DND-41 (cell line): ENCODE measurements around the gene ZRANB3.

Experiments used
- ATAC-seq: fragments of 200-7000 bp; cut with Tn5 transposase; 3 replicates; pipeline ENCODE4 v1.9.1; 2021; ENCODE audit warnings: low read depth; ENCODE audit not compliant: insufficient read depth
- DNase-seq: peaks from one replicate; pipeline ENCODE4 v3.0.0-alpha.2; 2020
- H2AFZ ChIP-seq: 2 replicates; pipeline ENCODE4 v1.6.0; 2012; ENCODE audit warnings: low read depth, low read length
- H3K27ac ChIP-seq: 2 replicates; pipeline ENCODE4 v1.5.1; 2012; ENCODE audit warnings: low read length, inconsistent platforms
- H3K27me3 ChIP-seq: fragments of 200-600 bp; sonication (generic); 2 replicates; pipeline ENCODE4 v1.6.0; 2012; ENCODE audit warnings: low read length, mild to moderate bottlenecking, inconsistent platforms; ENCODE audit not compliant: insufficient read depth, poor library complexity
- H3K36me3 ChIP-seq: 2 replicates; pipeline ENCODE4 v1.5.1; 2012; ENCODE audit warnings: low read length, inconsistent platforms; ENCODE audit not compliant: insufficient read depth
- H3K4me1 ChIP-seq: 2 replicates; pipeline ENCODE4 v1.5.1; 2012; ENCODE audit warnings: mild to moderate bottlenecking, low read length; ENCODE audit not compliant: insufficient read depth
- H3K4me2 ChIP-seq: 2 replicates; pipeline ENCODE4 v1.6.0; 2012; ENCODE audit warnings: mild to moderate bottlenecking, moderate library complexity, low read length, inconsistent platforms; ENCODE audit not compliant: insufficient read depth
- H3K4me3 ChIP-seq, 2 experiments: fragments of 200-600 bp in 1 of 2; shearing (Covaris generic) in 1 of 2; 2 replicates each; pipeline ENCODE4 v1.5.1; 2012 to 2016; ENCODE audit warnings: inconsistent platforms in 2 of 2, low read length in 2 of 2, mild to moderate bottlenecking in 2 of 2, low read depth in 1 of 2, moderate library complexity in 1 of 2
- H3K79me2 ChIP-seq: 2 replicates; pipeline ENCODE4 v1.6.0; 2012; ENCODE audit warnings: low read length, inconsistent platforms; ENCODE audit not compliant: insufficient read depth
- H3K9ac ChIP-seq: 2 replicates; pipeline ENCODE4 v1.6.0; 2012; ENCODE audit warnings: low read depth, mild to moderate bottlenecking, inconsistent platforms, low read length, moderate library complexity
- H3K9me3 ChIP-seq: 2 replicates; pipeline ENCODE4 v1.5.1; 2012; ENCODE audit warnings: low read length, moderate library complexity, mild to moderate bottlenecking, inconsistent platforms; ENCODE audit not compliant: insufficient read depth, severe bottlenecking
- H4K20me1 ChIP-seq: 2 replicates; pipeline ENCODE4 v1.6.0; 2012; ENCODE audit warnings: low read length; ENCODE audit not compliant: insufficient read depth
- CTCF ChIP-seq: IDR thresholded peaks from 2 replicates; pipeline ENCODE4 v1.5.1; 2012; ENCODE audit warnings: borderline replicate concordance, low read length, moderate library complexity, mild to moderate bottlenecking; ENCODE audit not compliant: poor library complexity, severe bottlenecking; ENCODE audit errors: extremely low read depth
- EZH2 ChIP-seq: IDR thresholded peaks from 3 replicates; pipeline ENCODE4 v1.6.1; 2012; ENCODE audit warnings: borderline replicate concordance, low read depth, mild to moderate bottlenecking, moderate library complexity, low read length, inconsistent platforms; ENCODE audit not compliant: severe bottlenecking

Gene ZRANB3

GRCh38 chr2:135212757-135213156 lies 318.3 kb downstream of the ZRANB3 start:
- Histone ChIP-seq H3K9ac (no peak overlapping the region), H3K4me1 (no peaks in the 10 kb centered on the region), H3K4me3 (no peak overlapping the region), H3K27ac (no peak overlapping the region), H3K27me3 (no peaks in the 10 kb centered on the region), H2AFZ (no peak overlapping the region), H3K4me2 (no peak overlapping the region), H3K9me3 (no peaks in the 10 kb centered on the region), H3K79me2 (no peaks in the 10 kb centered on the region), H4K20me1 (no peaks in the 10 kb centered on the region), H3K36me3 (peaks cover 6% of the 10 kb centered on the region; the same call in 1 of the 2 replicates)
- DNase-seq (no peak), ATAC-seq (no peak)
- TF ChIP-seq EZH2 (no peak), CTCF (no peak)

GRCh38 chr2:135208016-135208415 lies 323.0 kb downstream of the ZRANB3 start:
- Histone ChIP-seq H4K20me1 (no peaks in the 10 kb centered on the region), H3K27ac (no peak overlapping the region), H3K36me3 (0 out of 2 replicates have a peak, but pooled peaks cover 2% of the 10 kb centered on the region), H3K4me3 (no peak overlapping the region), H3K9ac (no peak overlapping the region), H3K9me3 (no peaks in the 10 kb centered on the region), H2AFZ (no peak overlapping the region), H3K79me2 (no peaks in the 10 kb centered on the region), H3K27me3 (no peaks in the 10 kb centered on the region), H3K4me2 (no peak overlapping the region), H3K4me1 (no peaks in the 10 kb centered on the region)
- no peak for TF ChIP-seq EZH2
- no peak for TF ChIP-seq CTCF
- no peak for ATAC-seq
- no peak for DNase-seq

- Histone ChIP-seq H3K4me2 (no peak overlapping the region), H3K27me3 (no peaks in the 10 kb centered on the region), H4K20me1 (no peaks in the 10 kb centered on the region), H3K79me2 (no peaks in the 10 kb centered on the region), H3K9ac (no peak overlapping the region), H3K9me3 (no peaks in the 10 kb centered on the region), H3K27ac (no peak overlapping the region), H3K36me3 (0 out of 2 replicates have a peak, but pooled peaks cover 2% of the 10 kb centered on the region), H2AFZ (no peak overlapping the region), H3K4me3 (no peak overlapping the region), H3K4me1 (no peaks in the 10 kb centered on the region)
- DNase-seq (no peak), ATAC-seq (no peak)
- no peak for TF ChIP-seq EZH2
- no peak for TF ChIP-seq CTCF
These were observed 327.1 kb downstream of the ZRANB3 start for GRCh38 chr2:135203944-135204343.

- H3K9me3 ChIP-seq = no peaks in the 10 kb centered on the region
- no peak overlapping the region for H2AFZ ChIP-seq
- H3K4me2 ChIP-seq = no peak overlapping the region
- DNase-seq (no peak), ATAC-seq (no peak)
- TF ChIP-seq CTCF (no peak), EZH2 (no peak)
- H3K36me3 ChIP-seq = 0 out of 2 replicates have a peak, but pooled peaks cover 2% of the 10 kb centered on the region
- no peaks in the 10 kb centered on the region for H3K79me2 ChIP-seq
- H3K4me1 ChIP-seq = no peaks in the 10 kb centered on the region
- H3K27me3 ChIP-seq = no peaks in the 10 kb centered on the region
- no peak overlapping the region for H3K27ac ChIP-seq
- H3K9ac ChIP-seq = no peak overlapping the region
- H4K20me1 ChIP-seq = no peaks in the 10 kb centered on the region
- H3K4me3 ChIP-seq = no peak overlapping the region
These were observed 328.3 kb downstream of the ZRANB3 start for GRCh38 chr2:135202751-135203150.
